Measurements from ENCODE around the gene IFNW1.

DNA sequence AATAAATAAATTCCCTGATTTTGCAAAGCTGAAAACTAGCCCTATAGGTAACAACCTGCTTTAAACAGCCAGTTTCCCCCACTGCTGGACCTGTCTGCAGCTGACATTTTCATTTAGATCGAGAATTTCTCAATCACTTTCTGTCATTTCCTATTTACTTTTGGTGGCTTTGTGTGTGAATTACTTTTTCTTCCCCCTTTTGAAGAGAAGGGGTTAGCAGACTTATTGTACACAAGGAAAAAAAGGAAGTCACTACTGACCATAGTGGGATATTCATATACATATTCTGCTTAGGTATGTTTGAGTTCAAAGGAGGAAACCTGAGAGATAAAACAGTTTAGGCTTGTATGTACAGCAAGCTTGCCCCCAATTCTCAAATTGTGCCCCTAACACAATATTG lies 36.8 kb downstream of the IFNW1 start:
- TF ChIP-seq CTCF (IDR thresholded peaks at IDR 0.05) (no peak), POLR2A (IDR thresholded peaks at IDR 0.05) (no peak)
